ENCODE measurements around the gene NBPF3.
"Not testable (repeated sequence)": the region's sequence is repeated elsewhere in the genome, so short reads cannot be mapped to it uniquely, and the experiment has no call there.

NBPF3 gene

GRCh38 chr1:21439721-21440629 lies at the start of gene NBPF3:
Gene NBPF3 (plus strand): TSS chr1:21440137. CDS start chr1:21445087, 4,950 bp downstream.
- in situ Hi-C loops (cut with HindIII; ENCODE audit: low sequenced_read_pairs): no loop called here

GRCh38 chr1:21391497-21391896 lies 48.4 kb upstream of the NBPF3 start:
- in situ Hi-C loops (cut with HindIII; ENCODE audit: low sequenced_read_pairs): no loop called here

- in situ Hi-C loops (cut with HindIII; ENCODE audit: low sequenced_read_pairs): no loop called here
Observed at GRCh38 chr1:21392587-21393263, 47.2 kb upstream of the NBPF3 start.

GRCh38 chr1:21396516-21396915 lies 43.4 kb upstream of the NBPF3 start:
- in situ Hi-C loops (cut with HindIII; ENCODE audit: low sequenced_read_pairs): no loop called here

- in situ Hi-C loops (cut with HindIII; ENCODE audit: low sequenced_read_pairs): no loop called here
Observed at GRCh38 chr1:21397813-21398188, 42.1 kb upstream of the NBPF3 start.

GRCh38 chr1:21401726-21402346 lies 38.1 kb upstream of the NBPF3 start:
- in situ Hi-C loops (cut with HindIII; ENCODE audit: low sequenced_read_pairs): not testable (repeated sequence)

GRCh38 chr1:21406659-21407058 lies 33.3 kb upstream of the NBPF3 start:
- in situ Hi-C loops (cut with HindIII; ENCODE audit: low sequenced_read_pairs): no loop called here

GRCh38 chr1:21409897-21410296 lies 30.0 kb upstream of the NBPF3 start:
- in situ Hi-C loops (cut with HindIII; ENCODE audit: low sequenced_read_pairs): not testable (repeated sequence)

- in situ Hi-C loops (cut with HindIII; ENCODE audit: low sequenced_read_pairs): no loop called here
Observed at GRCh38 chr1:21414015-21414414, 25.9 kb upstream of the NBPF3 start.

GRCh38 chr1:21420378-21420777 lies 19.6 kb upstream of the NBPF3 start:
- in situ Hi-C loops (cut with HindIII; ENCODE audit: low sequenced_read_pairs): not testable (repeated sequence)

GRCh38 chr1:21421307-21421706 lies 18.6 kb upstream of the NBPF3 start:
- in situ Hi-C loops (cut with HindIII; ENCODE audit: low sequenced_read_pairs): not testable (repeated sequence)

- in situ Hi-C loops (cut with HindIII; ENCODE audit: low sequenced_read_pairs): not testable (repeated sequence)
Observed at GRCh38 chr1:21427798-21428480, 12.0 kb upstream of the NBPF3 start.

- in situ Hi-C loops (cut with HindIII; ENCODE audit: low sequenced_read_pairs): not testable (repeated sequence)
Observed at GRCh38 chr1:21428481-21429073, 11.4 kb upstream of the NBPF3 start.

- in situ Hi-C loops (cut with HindIII; ENCODE audit: low sequenced_read_pairs): not testable (repeated sequence)
Observed at GRCh38 chr1:21429210-21429609, 10.7 kb upstream of the NBPF3 start.

- in situ Hi-C loops (cut with HindIII; ENCODE audit: low sequenced_read_pairs): not testable (repeated sequence)
Observed at GRCh38 chr1:21430875-21431274, 9.1 kb upstream of the NBPF3 start.

GRCh38 chr1:21434394-21434793 lies 5.5 kb upstream of the NBPF3 start:
- in situ Hi-C loops (cut with HindIII; ENCODE audit: low sequenced_read_pairs): no loop called here

- in situ Hi-C loops (cut with HindIII; ENCODE audit: low sequenced_read_pairs): no loop called here
Observed at GRCh38 chr1:21435646-21436487, 4.1 kb upstream of the NBPF3 start.

- in situ Hi-C loops (cut with HindIII; ENCODE audit: low sequenced_read_pairs): no loop called here
Observed at GRCh38 chr1:21436488-21437340, 3.2 kb upstream of the NBPF3 start.

GRCh38 chr1:21437341-21437640 lies 2.6 kb upstream of the NBPF3 start:
- in situ Hi-C loops (cut with HindIII; ENCODE audit: low sequenced_read_pairs): no loop called here

All from DLD1 (cell line).